GM23248 (cell line): ENCODE data around the gene LAPTM5. TPM values are rescaled to one million over a fixed set of nuclear protein-coding genes. Genes with fewer than 3 reads are reported as not detected.

Experiments used
- DNase-seq: peaks from one replicate; pipeline ENCODE4 v3.0.0-alpha.2; 2015
- H2AFZ ChIP-seq: fragments of 200-600 bp; sonication (generic); 2 replicates; pipeline ENCODE4 v1.6.1; 2016; ENCODE audit warnings: antibody characterized with exemption
- H3F3A ChIP-seq: fragments of 200-600 bp; sonication (generic); 2 replicates; pipeline ENCODE4 v1.6.1; 2016; ENCODE audit warnings: mild to moderate bottlenecking, antibody characterized with exemption, mixed run types; ENCODE audit not compliant: insufficient read depth
- H3K27ac ChIP-seq: fragments of 200-600 bp; sonication (generic); 2 replicates; pipeline ENCODE4 v1.5.1; 2016; ENCODE audit warnings: mild to moderate bottlenecking
- H3K27me3 ChIP-seq: fragments of 200-600 bp; sonication (generic); replicated peaks from 2 replicates; pipeline ENCODE4 v1.6.1; 2016; ENCODE audit warnings: mild to moderate bottlenecking; ENCODE audit not compliant: insufficient read depth
- H3K36me3 ChIP-seq: fragments of 200-600 bp; sonication (generic); 2 replicates; pipeline ENCODE4 v1.6.1; 2016; ENCODE audit warnings: low read depth, mild to moderate bottlenecking
- H3K4me1 ChIP-seq: fragments of 200-600 bp; sonication (generic); 2 replicates; pipeline ENCODE4 v1.6.1; 2016; ENCODE audit warnings: mild to moderate bottlenecking; ENCODE audit not compliant: insufficient read depth
- H3K4me2 ChIP-seq: fragments of 200-600 bp; sonication (generic); one replicate; pipeline ENCODE4 v1.6.1; 2016; ENCODE audit warnings: mild to moderate bottlenecking; ENCODE audit not compliant: unreplicated experiment
- H3K4me3 ChIP-seq: fragments of 200-600 bp; sonication (generic); 2 replicates; pipeline ENCODE4 v1.5.1; 2016; ENCODE audit warnings: mild to moderate bottlenecking
- H3K79me2 ChIP-seq: fragments of 200-600 bp; sonication (generic); 2 replicates; pipeline ENCODE4 v1.6.1; 2016; ENCODE audit warnings: mild to moderate bottlenecking; ENCODE audit not compliant: insufficient read depth
- H3K9ac ChIP-seq: fragments of 200-600 bp; sonication (generic); 2 replicates; pipeline ENCODE4 v1.6.1; 2016; ENCODE audit warnings: mild to moderate bottlenecking
- H3K9me2 ChIP-seq: fragments of 200-600 bp; sonication (generic); 2 replicates; pipeline ENCODE4 v1.6.1; 2016; ENCODE audit warnings: mixed run types, mild to moderate bottlenecking, moderate library complexity; ENCODE audit not compliant: insufficient read depth
- H3K9me3 ChIP-seq: fragments of 200-600 bp; sonication (generic); one replicate; pipeline ENCODE4 v1.6.1; 2017; ENCODE audit warnings: low read depth
- H4K20me1 ChIP-seq: fragments of 200-600 bp; sonication (generic); 2 replicates; pipeline ENCODE4 v1.6.0; 2016; ENCODE audit not compliant: insufficient read depth
- EZH2 ChIP-seq: fragments of 200-600 bp; sonication (generic); IDR thresholded peaks from 2 replicates; pipeline ENCODE4 v1.6.1; 2018; ENCODE audit warnings: antibody characterized with exemption, mild to moderate bottlenecking; ENCODE audit not compliant: insufficient read depth, poor library complexity, severe bottlenecking
- EZH2phosphoT487 ChIP-seq: fragments of 200-600 bp; sonication (generic); IDR thresholded peaks from 2 replicates; pipeline ENCODE4 v1.6.1; 2018; ENCODE audit warnings: antibody characterized with exemption, moderate library complexity, mild to moderate bottlenecking, low read depth; ENCODE audit not compliant: insufficient read depth
- WGBS, 2 experiments: methylation state at CpG; one replicate each; pipeline ENCODE4 v1.1.6; 2015 to 2017; ENCODE audit warnings: low lambda C conversion rate in 2 of 2, low coverage in 1 of 2; ENCODE audit errors: missing lambda C conversion rate in 2 of 2; 5-methylcytosine and 5-hydroxymethylcytosine counted together
- in situ Hi-C: fragments of 300-500 bp; cut with MboI; formaldehyde crosslinking; loops from 2 replicates; pipeline ENCODE4 v1.15.0; 2020
- polyA plus RNA-seq: library from polyadenylated mRNA; unstranded; fragments of >200 nt; fragmentation: Nextera tagmentation; extraction: Ambion mirVana; gene quantifications from 2 replicates; pipeline ENCODE4 v1.2.1, GENCODE V29; 2016
- total RNA-seq: library from RNA; depleted of rRNA; stranded (reverse); fragments of >200 nt; shearing (Covaris generic); gene quantifications from 2 replicates; pipeline ENCODE4 v1.2.3, GENCODE V29; 2014

LAPTM5 gene
- total and polyA plus RNA-seq, 2 experiments from 2014 or later = 0.36 TPM; not detected in 1

GRCh38 chr1:30715886-30716285, 41.7 kb downstream of the LAPTM5 start:
- Histone ChIP-seq H3K9me3 (no peaks in the 10 kb centered on the region), H3K9ac (no peak overlapping the region), H4K20me1 (no peaks in the 10 kb centered on the region), H3K79me2 (no peaks in the 10 kb centered on the region), H3F3A (peaks cover 5% of the 10 kb centered on the region; the same call in 1 of the 2 replicates), H3K36me3 (no peaks in the 10 kb centered on the region), H3K9me2 (no peaks in the 10 kb centered on the region), H2AFZ (no peak overlapping the region), H3K27ac (no peak overlapping the region), H3K4me1 (0 out of 2 replicates have a peak, but pooled peaks cover 3% of the 10 kb centered on the region), H3K27me3 (no peaks in the 10 kb centered on the region), H3K4me2 (no peak overlapping the region), H3K4me3 (no peak overlapping the region)
- in situ Hi-C loops = loop anchor here (25.0 kb wide), 1 partner anchor 1479 kb away; the partner anchor contains the start of genes MECR and PTPRU
- TF ChIP-seq EZH2 = no peak
- no peak for TF ChIP-seq EZH2phosphoT487
- 84 to 91% methylated on average over 11 of the region's 11 CpGs for WGBS, 2 experiments
- no peak for DNase-seq

- no peaks in the 10 kb centered on the region for H3K27me3 ChIP-seq
- no peak overlapping the region for H3K4me2 ChIP-seq
- H3K4me3 ChIP-seq = no peak overlapping the region
- H3K9me2 ChIP-seq = no peaks in the 10 kb centered on the region
- H3F3A ChIP-seq = peaks cover 5% of the 10 kb centered on the region; the same call in 1 of the 2 replicates
- in situ Hi-C loops = loop anchor here (25.0 kb wide), 1 partner anchor 1478 kb away; the partner anchor contains the start of genes MECR and PTPRU
- no peak for DNase-seq
- no peak overlapping the region for H3K27ac ChIP-seq
- TF ChIP-seq EZH2phosphoT487 (no peak), EZH2 (no peak)
- 0 out of 2 replicates have a peak, but pooled peaks cover 3% of the 10 kb centered on the region for H3K4me1 ChIP-seq
- no peaks in the 10 kb centered on the region for H3K9me3 ChIP-seq
- no peaks in the 10 kb centered on the region for H3K36me3 ChIP-seq
- H2AFZ ChIP-seq = no peak overlapping the region
- no peaks in the 10 kb centered on the region for H3K79me2 ChIP-seq
- no peaks in the 10 kb centered on the region for H4K20me1 ChIP-seq
- H3K9ac ChIP-seq = no peak overlapping the region
- WGBS, 2 experiments = 47 to 48% methylated on average over 2 of the region's 2 CpGs
Observed at GRCh38 chr1:30715216-30715615, 42.4 kb downstream of the LAPTM5 start.

GRCh38 chr1:30714536-30715090, 43.0 kb downstream of the LAPTM5 start:
- no peak overlapping the region for H2AFZ ChIP-seq
- H4K20me1 ChIP-seq = no peaks in the 10 kb centered on the region
- H3K4me3 ChIP-seq = no peak overlapping the region
- 0 out of 2 replicates have a peak, but pooled peaks cover 3% of the 10 kb centered on the region for H3K4me1 ChIP-seq
- in situ Hi-C loops = loop anchor here (25.0 kb wide), 1 partner anchor 1477 kb away; the partner anchor contains the start of genes MECR and PTPRU
- no peaks in the 10 kb centered on the region for H3K36me3 ChIP-seq
- H3K9me2 ChIP-seq = no peaks in the 10 kb centered on the region
- no peak overlapping the region for H3K9ac ChIP-seq
- no peaks in the 10 kb centered on the region for H3K79me2 ChIP-seq
- no peaks in the 10 kb centered on the region for H3K9me3 ChIP-seq
- no peak overlapping the region for H3K4me2 ChIP-seq
- H3F3A ChIP-seq = peaks cover 5% of the 10 kb centered on the region; the same call in 1 of the 2 replicates
- no peak for DNase-seq
- WGBS, 2 experiments = 91% methylated on average over 8 of the region's 8 CpGs
- no peak for TF ChIP-seq EZH2
- TF ChIP-seq EZH2phosphoT487 = no peak
- no peaks in the 10 kb centered on the region for H3K27me3 ChIP-seq
- no peak overlapping the region for H3K27ac ChIP-seq

GRCh38 chr1:30714025-30714424, 43.5 kb downstream of the LAPTM5 start:
- H3K36me3 ChIP-seq = no peaks in the 10 kb centered on the region
- no peak overlapping the region for H3K9ac ChIP-seq
- no peaks in the 10 kb centered on the region for H3K9me3 ChIP-seq
- TF ChIP-seq EZH2phosphoT487 = no peak
- TF ChIP-seq EZH2 = no peak
- H3K9me2 ChIP-seq = no peaks in the 10 kb centered on the region
- H3K4me2 ChIP-seq = no peak overlapping the region
- in situ Hi-C loops = loop anchor here (25.0 kb wide), 1 partner anchor 1477 kb away; the partner anchor contains the start of genes MECR and PTPRU
- H3K27ac ChIP-seq = no peak overlapping the region
- 59 to 67% methylated on average over 4 of the region's 4 CpGs for WGBS, 2 experiments
- no peaks in the 10 kb centered on the region for H3K79me2 ChIP-seq
- H3F3A ChIP-seq = peaks cover 5% of the 10 kb centered on the region; the same call in 1 of the 2 replicates
- no peaks in the 10 kb centered on the region for H3K27me3 ChIP-seq
- no peak overlapping the region for H2AFZ ChIP-seq
- H3K4me1 ChIP-seq = 0 out of 2 replicates have a peak, but pooled peaks cover 3% of the 10 kb centered on the region
- no peaks in the 10 kb centered on the region for H4K20me1 ChIP-seq
- no peak for DNase-seq
- H3K4me3 ChIP-seq = no peak overlapping the region
